Right lobe of liver (tissue), 4 donors: ENCODE data around the gene ARNT2.

ENCODE experiments used
- POLR2A ChIP-seq: fragments of 450-650 bp; IDR thresholded peaks from one replicate; pipeline ENCODE4 v1.6.1; 2017; ENCODE audit warnings: antibody characterized with exemption, mild to moderate bottlenecking
- TF ChIP-seq, protein P1 (sequence below), 4 donors: fragments of 200-600 bp in 3 of 4; fragments of 450-650 bp in 1 of 4; IDR thresholded peaks; one replicate each; pipeline versions ENCODE4 v1.5.1 to v1.8.0; 2016 to 2022; ENCODE audit warnings: antibody characterized with exemption in 4 of 4, mild to moderate bottlenecking in 2 of 4
- donor health status: DM: no; HTN: no; CAD: no.
- donor health status: DM: no; HTN: no; CAD: no.
- donor health status: DM: no; HTN: yes; CAD: no.

- TF ChIP-seq, protein P1, sequence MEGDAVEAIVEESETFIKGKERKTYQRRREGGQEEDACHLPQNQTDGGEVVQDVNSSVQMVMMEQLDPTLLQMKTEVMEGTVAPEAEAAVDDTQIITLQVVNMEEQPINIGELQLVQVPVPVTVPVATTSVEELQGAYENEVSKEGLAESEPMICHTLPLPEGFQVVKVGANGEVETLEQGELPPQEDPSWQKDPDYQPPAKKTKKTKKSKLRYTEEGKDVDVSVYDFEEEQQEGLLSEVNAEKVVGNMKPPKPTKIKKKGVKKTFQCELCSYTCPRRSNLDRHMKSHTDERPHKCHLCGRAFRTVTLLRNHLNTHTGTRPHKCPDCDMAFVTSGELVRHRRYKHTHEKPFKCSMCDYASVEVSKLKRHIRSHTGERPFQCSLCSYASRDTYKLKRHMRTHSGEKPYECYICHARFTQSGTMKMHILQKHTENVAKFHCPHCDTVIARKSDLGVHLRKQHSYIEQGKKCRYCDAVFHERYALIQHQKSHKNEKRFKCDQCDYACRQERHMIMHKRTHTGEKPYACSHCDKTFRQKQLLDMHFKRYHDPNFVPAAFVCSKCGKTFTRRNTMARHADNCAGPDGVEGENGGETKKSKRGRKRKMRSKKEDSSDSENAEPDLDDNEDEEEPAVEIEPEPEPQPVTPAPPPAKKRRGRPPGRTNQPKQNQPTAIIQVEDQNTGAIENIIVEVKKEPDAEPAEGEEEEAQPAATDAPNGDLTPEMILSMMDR (IDR thresholded peaks at IDR 0.05) = no peak
- no peak for TF ChIP-seq POLR2A
These were observed 102.2 kb downstream of the ARNT2 start for GRCh38 chr15:80506286-80506893.
